AG09309 (cell line): ENCODE measurements around the gene SCUBE1.

ENCODE experiments used
- DNase-seq: peaks from one replicate; pipeline ENCODE4 v3.0.0-alpha.2; 2010; ENCODE audit warnings: low read depth
- H3K4me3 ChIP-seq: 2 replicates; pipeline ENCODE4 v1.5.1; 2011; ENCODE audit warnings: mild to moderate bottlenecking, low read depth, low read length, moderate library complexity; ENCODE audit not compliant: control insufficient read depth
- TF ChIP-seq, protein P1 (sequence below): IDR thresholded peaks from 2 replicates; pipeline ENCODE4 v1.5.1; 2011; ENCODE audit warnings: mild to moderate bottlenecking, low read depth, low read length, inconsistent platforms; ENCODE audit not compliant: insufficient read depth, control insufficient read depth; ENCODE audit errors: missing control alignments

Gene SCUBE1

DNA sequence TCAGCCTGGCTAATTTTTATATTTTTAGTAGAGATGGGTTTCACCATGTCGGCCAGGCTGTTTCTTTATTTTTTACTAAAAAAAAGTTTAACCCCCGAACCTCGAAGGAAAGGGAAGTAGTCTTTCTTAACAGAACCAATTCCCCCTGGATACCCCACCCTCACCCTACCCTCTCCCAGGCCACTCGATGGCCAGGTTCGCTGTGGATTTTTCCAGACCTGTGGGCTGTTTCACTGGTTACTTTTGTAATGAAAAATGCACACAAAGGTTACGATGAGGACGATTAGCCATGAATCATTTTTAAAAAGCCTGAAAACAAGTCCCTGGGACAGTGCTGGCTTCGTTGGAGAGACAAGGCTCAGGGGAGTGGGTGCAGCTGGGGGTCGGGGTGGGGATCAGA, 189.3 kb downstream of the SCUBE1 start:
- H3K4me3 ChIP-seq = no peak overlapping the region; the same call in none of the 2 replicates
- TF ChIP-seq, protein P1, sequence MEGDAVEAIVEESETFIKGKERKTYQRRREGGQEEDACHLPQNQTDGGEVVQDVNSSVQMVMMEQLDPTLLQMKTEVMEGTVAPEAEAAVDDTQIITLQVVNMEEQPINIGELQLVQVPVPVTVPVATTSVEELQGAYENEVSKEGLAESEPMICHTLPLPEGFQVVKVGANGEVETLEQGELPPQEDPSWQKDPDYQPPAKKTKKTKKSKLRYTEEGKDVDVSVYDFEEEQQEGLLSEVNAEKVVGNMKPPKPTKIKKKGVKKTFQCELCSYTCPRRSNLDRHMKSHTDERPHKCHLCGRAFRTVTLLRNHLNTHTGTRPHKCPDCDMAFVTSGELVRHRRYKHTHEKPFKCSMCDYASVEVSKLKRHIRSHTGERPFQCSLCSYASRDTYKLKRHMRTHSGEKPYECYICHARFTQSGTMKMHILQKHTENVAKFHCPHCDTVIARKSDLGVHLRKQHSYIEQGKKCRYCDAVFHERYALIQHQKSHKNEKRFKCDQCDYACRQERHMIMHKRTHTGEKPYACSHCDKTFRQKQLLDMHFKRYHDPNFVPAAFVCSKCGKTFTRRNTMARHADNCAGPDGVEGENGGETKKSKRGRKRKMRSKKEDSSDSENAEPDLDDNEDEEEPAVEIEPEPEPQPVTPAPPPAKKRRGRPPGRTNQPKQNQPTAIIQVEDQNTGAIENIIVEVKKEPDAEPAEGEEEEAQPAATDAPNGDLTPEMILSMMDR = no peak
- no peak for DNase-seq

DNA sequence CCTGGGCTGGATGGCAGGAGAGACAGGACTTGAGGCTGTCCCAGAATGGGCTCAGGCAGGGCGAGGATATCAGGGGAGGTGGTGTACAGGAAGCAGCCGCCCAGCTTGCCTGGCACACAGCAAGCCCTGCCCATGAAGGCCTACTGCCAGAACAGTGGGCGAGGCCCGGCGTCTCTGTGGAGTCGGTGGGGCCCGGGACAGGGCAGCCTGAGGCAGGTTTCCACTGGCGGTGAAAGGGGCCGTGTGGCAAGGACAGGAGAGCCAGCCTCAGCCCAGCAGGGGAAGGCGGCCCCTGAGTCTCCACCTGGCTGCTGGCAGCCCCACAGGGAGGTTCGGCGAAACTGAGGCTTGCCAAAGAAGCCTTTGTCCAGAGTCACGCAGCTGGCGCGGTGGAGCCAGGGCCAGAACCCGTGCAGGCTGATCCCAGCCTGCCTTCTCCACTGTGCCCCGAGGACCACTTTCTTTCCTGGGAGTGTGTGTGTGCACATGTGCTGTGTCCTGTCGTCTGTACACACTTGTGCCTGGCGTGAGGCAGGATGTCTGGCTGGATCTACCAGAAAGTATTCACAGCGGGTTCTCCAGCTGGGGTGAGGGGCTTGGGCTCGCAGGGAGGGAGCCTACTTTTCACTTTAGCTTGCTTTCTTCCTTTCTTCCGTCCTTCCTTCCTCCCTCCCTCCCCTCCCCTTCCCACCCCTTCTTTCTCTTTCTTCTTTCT, 190.7 kb downstream of the SCUBE1 start:
- TF ChIP-seq, protein P1 = no peak
- DNase-seq = no peak
- H3K4me3 ChIP-seq = peak overlapping the region; percentile 88

DNA sequence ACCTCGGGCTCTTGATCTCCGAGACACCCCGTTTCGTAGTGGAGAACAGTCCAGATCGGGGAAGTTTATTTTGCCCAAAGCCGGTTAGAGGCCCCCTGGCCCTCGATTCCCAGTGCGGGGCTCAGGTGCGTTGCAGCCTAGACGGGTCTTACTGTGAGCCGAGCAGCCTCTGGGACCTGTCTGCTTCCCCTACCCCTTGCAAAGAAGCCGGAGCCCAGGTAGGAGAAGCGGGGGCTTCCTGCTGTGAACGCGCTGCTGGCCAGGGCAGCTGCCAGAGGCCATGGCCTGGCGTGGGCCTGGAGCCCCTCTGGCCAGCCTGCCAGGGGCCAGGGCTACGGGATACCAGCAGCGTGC, 191.2 kb downstream of the SCUBE1 start:
- TF ChIP-seq, protein P1 = no peak
- no peak for DNase-seq
- H3K4me3 ChIP-seq = peak overlapping the region; percentile 88

DNA sequence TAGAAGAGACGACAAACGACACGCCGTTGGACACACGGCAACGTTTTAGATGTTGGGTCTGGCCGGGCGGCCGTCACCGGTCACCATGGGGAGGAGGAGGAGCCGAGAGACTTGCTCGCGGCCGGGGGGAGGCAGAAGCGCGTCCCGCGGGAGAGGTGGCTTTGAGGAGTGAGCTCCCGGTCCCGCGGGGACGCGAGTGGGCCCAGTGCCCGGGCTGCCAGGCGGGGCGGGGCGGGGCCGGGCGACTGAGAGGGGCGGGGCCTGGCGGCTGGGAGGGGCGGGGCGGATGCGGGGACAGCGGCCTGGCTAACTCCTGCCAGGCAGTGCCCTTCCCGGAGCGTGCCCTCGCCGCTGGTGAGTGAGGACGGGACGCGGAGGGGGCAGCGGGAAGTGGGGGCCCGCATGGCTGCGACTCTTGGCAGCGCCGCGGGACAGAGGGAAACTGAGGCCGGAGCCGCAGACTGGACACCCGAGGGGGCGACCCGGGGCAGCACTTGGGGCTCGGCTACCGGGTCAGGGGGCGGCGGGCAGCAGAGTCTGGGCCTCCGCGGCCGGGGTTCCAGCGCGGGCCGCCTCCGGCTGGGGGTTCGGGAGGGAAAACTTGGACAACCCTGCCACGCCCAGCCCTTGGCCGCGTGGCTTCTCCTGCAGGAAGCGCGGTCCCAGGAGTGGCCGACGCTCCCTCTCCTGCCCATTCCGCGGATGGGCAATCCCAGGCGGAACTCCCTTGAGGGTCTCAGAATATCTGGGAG, 191.7 kb downstream of the SCUBE1 start, which contains the start of gene TSPO:
Gene TSPO, plus strand, starts transcription at position 309 of the 752 bp plus-strand sequence. CDS start 7,680 bp downstream, outside the sequence.
- DNase-seq = no peak
- TF ChIP-seq, protein P1 = peak; percentile 2
- H3K4me3 ChIP-seq = peak within 1 kb of the TSS; percentile 88

DNA sequence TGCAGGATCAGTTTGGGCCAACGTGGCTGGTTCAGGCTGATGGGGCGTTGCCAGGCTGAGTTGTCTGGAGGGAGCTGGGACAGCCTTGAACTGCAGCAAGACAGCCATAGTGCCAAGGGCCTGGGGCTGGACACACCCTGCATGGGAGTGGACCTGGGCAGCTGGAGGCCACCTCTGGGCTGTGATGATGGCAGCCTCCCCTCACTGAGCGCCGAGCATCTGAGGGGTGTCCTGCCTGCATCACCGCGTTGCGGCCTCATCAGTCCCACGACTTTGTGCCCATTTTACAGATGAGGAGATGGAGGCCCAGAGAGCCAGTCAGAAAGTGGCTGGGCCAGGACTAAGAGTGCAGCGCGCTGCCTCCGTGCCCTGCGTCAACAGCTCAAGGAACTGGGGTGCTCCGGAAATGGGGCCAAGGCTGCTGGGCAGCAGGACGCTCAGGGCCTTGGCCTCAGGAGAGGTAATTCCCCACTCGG, 192.4 kb downstream of the SCUBE1 start:
- no peak for DNase-seq
- TF ChIP-seq, protein P1 = no peak
- H3K4me3 ChIP-seq = peak overlapping the region; percentile 88

DNA sequence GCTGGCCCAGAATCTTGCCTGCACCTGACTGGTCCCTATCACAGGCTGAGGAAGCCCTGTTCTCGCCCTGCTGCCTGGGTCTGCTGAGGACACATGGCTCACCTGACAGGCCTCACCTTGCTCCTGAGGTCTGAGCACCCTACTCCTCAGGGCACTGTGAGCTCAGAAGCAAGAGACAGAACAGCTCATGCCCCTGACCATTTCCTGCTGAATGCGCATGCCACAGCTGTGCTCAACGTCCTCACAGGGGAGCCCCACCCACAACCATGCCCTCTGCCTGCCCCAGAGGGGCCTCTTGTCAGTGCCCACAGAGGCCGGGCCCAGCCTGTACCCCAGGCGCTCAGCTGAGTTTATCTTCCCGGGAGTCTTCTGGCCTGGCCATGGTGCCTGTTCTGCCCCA, 194.6 kb downstream of the SCUBE1 start:
- H3K4me3 ChIP-seq = no peak overlapping the region
- no peak for DNase-seq
- TF ChIP-seq, protein P1 = no peak
